NCI-H2196 (cell line): ENCODE results near the gene SERPIND1.
A peak's percentile ranks its signal among the peaks of the same experiment; 100 is the strongest.

Source experiments
- DNase-seq: peaks from one replicate; lab custom pipeline; 2025; ENCODE audit not compliant: unreplicated experiment; lab: John Stamatoyannopoulos, UW

The SERPIND1 gene

GRCh38 chr22:20788627-20789344 is 14.9 kb downstream of the SERPIND1 start:
- no peak for DNase-seq

DNA sequence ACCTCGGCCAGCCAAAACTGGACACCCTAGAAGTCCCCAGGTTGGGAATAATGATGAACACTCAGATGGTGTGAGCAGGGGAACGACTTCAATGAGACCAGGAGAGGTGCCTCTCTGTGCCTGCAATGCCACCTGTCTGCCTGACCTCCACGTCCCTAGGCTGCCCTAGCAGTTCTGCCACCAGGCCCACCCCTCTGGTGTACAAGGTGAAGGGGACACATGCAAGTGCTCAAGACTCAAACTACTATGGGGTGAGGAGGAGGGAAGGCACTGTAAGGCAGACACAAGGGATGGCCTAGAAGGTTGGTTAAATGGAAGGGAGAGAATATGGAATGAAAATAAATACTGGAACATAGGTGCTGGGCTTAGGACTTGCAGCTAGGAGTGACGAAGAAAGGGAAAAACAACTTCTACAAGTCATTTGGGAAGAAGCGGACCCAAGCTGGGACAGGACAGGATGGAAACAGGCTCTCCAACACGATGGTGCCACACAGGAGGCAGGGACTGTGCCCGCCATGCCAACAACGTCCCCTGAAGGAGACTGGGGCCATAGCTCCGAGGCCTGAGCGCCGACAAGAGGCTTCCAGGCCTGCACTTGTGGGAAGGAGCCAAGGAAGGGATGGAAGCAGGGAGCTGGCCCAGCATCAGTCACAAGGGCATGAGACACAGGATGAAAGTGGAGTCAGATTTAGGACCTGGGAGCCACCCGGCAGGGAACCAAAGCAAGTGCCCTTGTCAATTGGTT is 18.5 kb downstream of the SERPIND1 start:
- DNase-seq = no peak

GRCh38 chr22:20792966-20793728 is 19.2 kb downstream of the SERPIND1 start:
- DNase-seq = no peak

GRCh38 chr22:20793748-20794649 is 20.1 kb downstream of the SERPIND1 start:
- no peak for DNase-seq

- DNase-seq = no peak
These were observed 20.9 kb downstream of the SERPIND1 start for GRCh38 chr22:20794650-20795413.

- DNase-seq = no peak
These were observed 22.8 kb downstream of the SERPIND1 start for GRCh38 chr22:20796731-20797130.

GRCh38 chr22:20798218-20798617 is 24.3 kb downstream of the SERPIND1 start:
- no peak for DNase-seq

- DNase-seq = no peak
These were observed 25.1 kb downstream of the SERPIND1 start for GRCh38 chr22:20798974-20799373.

DNA sequence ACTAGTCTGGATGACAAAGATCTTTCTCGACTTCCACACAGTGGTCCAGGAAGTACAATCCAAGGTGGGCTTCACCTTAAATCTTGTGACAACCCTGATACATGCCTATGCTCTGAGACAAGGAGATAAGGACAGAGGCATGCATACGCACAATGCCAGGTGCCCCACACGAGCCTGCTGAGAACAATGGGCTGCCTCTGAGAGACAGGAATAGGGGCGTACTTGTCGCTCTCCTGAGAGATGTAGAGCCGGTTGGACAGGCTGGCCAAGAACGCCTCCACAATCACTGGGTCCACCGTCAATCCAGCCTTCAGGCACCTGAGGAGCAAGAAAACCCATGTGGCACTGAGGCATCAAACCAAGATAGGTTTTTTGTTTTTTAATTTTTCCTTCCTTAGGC is 25.5 kb downstream of the SERPIND1 start:
- no peak for DNase-seq

DNA sequence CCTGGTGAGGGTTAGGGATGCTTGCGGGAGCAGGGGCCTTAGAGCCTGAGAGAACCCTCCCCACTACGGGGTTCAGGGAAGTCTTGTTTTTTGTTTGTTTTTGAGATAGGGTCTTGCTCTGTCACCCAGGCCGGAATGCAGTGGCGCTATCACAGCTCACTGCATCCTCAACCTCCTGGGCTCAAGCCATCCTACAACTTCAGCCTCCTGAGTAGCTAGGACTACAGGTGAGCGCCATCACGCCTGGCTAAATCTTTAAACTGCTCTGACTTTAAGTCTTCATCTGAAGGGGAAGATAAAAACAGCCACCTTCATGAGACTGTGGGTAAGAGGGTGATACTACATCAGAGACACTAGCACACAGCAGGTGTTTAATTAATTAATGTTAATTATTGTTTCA is 28.5 kb downstream of the SERPIND1 start:
- no peak for DNase-seq

- DNase-seq = no peak
These were observed 29.1 kb downstream of the SERPIND1 start for GRCh38 chr22:20802922-20803553.

DNA sequence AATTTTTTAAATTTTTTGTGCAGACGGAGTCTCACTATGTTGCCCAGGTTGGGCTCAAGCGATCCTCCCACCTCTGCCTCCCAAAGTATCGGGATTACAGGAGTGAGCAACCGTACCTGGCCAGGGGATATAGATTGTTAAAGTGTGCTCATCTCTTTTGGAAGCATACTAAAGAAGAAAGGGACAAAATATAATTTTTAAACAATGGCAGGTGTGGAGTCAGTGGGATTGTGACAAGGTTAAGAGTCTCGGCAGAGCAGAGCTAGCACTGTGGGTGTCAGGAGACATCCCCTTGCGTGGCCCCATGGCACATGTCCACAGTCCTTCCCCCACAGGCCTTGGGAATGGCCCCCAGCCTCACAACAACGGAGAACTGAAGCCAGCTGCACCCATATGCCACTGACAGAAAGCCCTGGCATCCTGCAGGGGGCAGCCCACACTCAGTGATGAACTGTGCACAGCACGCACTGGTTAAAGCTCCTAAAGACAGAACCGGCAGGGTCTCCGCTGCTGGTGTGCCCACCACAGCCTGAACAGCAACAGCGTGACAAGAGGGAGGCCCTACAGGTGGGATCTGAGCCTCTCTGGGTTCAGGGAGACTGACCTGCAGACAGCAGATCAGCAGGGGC is 29.9 kb downstream of the SERPIND1 start:
- peak; percentile 2 for DNase-seq

DNA sequence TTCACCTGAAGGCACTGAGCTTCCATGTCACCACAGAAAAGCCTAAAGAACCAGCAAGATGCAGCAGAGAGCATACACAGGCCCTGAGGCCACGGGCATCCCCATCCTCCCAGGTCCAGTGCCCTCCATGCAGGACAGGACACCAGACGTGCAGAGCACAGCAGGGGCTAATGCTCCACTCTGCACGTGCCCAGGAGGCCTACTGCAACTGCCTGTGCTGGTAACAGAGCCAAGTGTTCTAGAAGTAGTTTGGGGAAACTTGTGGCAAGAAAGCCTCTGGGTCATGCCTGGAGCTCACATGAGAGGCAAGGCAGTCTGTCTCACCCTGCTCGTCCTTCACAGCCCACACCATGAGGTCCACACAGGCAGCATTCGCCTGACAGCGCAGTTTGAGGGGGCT is 30.7 kb downstream of the SERPIND1 start:
- DNase-seq = no peak

- no peak for DNase-seq
These were observed 32.1 kb downstream of the SERPIND1 start for GRCh38 chr22:20805972-20806471.

DNA sequence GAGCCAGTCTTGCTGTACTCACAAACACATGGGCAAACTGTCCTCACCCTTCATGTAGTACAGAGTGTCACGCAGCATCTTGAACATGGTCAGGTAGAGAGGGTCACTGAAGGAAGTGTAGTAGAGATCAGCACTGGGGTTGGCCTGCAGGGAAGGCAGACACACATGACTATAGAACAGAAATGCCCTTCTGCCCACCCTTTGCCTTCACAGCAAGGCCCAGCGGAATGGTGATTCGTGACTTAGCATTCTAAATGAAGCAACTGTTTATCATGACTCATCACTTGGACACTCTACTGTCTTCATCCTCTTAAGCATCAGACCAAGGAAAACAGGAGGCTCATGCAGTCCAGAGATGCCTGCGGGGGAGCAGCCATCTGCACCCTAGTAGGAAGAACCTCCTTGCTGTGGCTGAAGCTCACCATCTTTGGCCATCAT is 33.4 kb downstream of the SERPIND1 start:
- DNase-seq = no peak

GRCh38 chr22:20808844-20809243 is 34.9 kb downstream of the SERPIND1 start:
- no peak for DNase-seq

GRCh38 chr22:20809538-20810185 is 35.7 kb downstream of the SERPIND1 start:
- no peak for DNase-seq

DNA sequence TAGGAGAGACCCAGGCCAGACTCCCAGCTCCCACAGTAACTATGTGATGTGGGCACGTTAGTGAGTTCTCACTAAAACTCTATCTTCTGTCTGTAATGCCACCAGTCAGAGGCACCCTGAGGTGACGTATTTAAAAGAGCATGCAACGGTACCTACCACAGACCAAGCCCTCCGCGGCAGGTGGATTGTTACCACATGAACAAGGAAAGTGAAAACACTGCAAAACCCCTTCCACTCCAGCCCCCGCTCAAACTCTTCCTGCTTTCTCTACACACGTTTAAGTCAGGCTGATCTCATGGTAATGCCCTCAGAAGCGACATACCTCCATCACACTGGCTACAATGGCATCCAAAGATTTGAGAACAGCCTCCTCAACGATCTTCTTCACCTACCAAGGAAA is 36.7 kb downstream of the SERPIND1 start:
- DNase-seq = no peak
